ENCODE measurements around the gene ANTXR2.

Gene ANTXR2

DNA sequence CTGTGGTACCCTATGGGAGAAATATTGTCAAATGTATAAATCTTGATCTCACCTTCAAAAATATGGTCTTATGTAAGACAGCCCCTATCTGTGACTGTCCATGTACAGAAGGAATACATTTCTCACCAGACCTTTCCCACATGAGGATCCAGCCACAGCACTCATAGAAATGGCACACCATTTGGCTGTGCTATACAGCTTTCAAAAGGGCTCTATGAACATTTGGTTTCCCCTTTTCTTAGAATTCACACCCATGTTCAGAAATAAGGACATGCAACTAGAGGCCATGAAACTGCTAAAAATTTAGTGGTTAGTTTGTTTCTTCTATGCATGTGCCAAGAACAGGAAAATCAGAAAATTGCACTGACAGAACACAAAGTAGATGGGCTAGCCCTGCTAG lies 62.7 kb downstream of the ANTXR2 start:
- Histone ChIP-seq H3K4me2 (no peak overlapping the region), H3K27ac (no peak overlapping the region)

GRCh38 chr4:80009806-80010205 lies 63.2 kb downstream of the ANTXR2 start:
- TF ChIP-seq CTCF (conservative IDR thresholded peaks at IDR 0.05; ENCODE audit: low read depth, low read length): no peak
- H2AFZ ChIP-seq (ENCODE audit: low read depth): no peak overlapping the region
- no peak overlapping the region for H3K4me2 ChIP-seq
- no peak overlapping the region for H3K4me3 ChIP-seq (IDR thresholded peaks at IDR 0.05; ENCODE audit: insufficient read depth, low read depth, low read length)
- no peak overlapping the region for H3K27ac ChIP-seq
- H3K36me3 ChIP-seq (ENCODE audit: insufficient read depth): no peaks in the 10 kb centered on the region
- no peak overlapping the region for H3K9ac ChIP-seq
- H3K27me3 ChIP-seq (ENCODE audit: insufficient read depth, low read depth): no peaks in the 10 kb centered on the region
- H4K20me1 ChIP-seq (ENCODE audit: insufficient read depth): no peaks in the 10 kb centered on the region
- no peaks in the 10 kb centered on the region for H3K79me2 ChIP-seq (ENCODE audit: insufficient read depth, low read depth)
- H3K4me1 ChIP-seq (ENCODE audit: low read depth, poor library complexity, severe bottlenecking): peaks cover 8% of the 10 kb centered on the region

More for the DNA sequence above, 62.7 kb downstream of the ANTXR2 start:
- Histone ChIP-seq H2AFZ (ENCODE audit: low read depth) (no peak overlapping the region), H3K27me3 (ENCODE audit: insufficient read depth, low read depth) (no peaks in the 10 kb centered on the region), H3K4me3 (IDR thresholded peaks at IDR 0.05; ENCODE audit: insufficient read depth, low read depth, low read length) (no peak overlapping the region), H4K20me1 (ENCODE audit: insufficient read depth) (no peaks in the 10 kb centered on the region), H3K36me3 (ENCODE audit: insufficient read depth) (no peaks in the 10 kb centered on the region), H3K9ac (no peak overlapping the region), H3K79me2 (ENCODE audit: insufficient read depth, low read depth) (no peaks in the 10 kb centered on the region), H3K4me1 (ENCODE audit: low read depth, poor library complexity, severe bottlenecking) (peaks cover 12% of the 10 kb centered on the region)
- no peak for TF ChIP-seq CTCF (conservative IDR thresholded peaks at IDR 0.05; ENCODE audit: low read depth, low read length)

DNA sequence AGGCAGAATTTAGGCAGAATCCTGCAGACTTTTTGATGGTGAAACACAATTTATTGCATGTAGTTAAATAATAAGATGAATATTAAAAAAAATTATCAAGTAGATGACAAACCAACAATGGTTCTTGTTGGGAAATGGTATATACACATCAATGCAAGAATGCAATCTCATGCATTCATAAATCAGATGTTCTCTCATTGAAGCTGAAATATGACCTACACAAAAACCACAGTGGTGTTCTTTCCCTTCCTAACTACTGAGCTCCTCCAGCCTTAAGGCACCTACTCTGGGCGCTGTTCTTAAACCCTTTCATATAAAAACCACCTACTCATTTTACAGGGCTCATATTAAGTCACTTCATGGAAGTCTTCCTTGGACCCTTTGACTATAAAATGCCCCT lies 64.1 kb downstream of the ANTXR2 start:
- Histone ChIP-seq H3K4me3 (IDR thresholded peaks at IDR 0.05; ENCODE audit: insufficient read depth, low read depth, low read length) (no peak overlapping the region), H3K36me3 (ENCODE audit: insufficient read depth) (no peaks in the 10 kb centered on the region), H3K9ac (no peak overlapping the region), H3K27ac (no peak overlapping the region), H4K20me1 (ENCODE audit: insufficient read depth) (no peaks in the 10 kb centered on the region), H3K79me2 (ENCODE audit: insufficient read depth, low read depth) (no peaks in the 10 kb centered on the region), H3K4me1 (ENCODE audit: low read depth, poor library complexity, severe bottlenecking) (peaks cover 8% of the 10 kb centered on the region), H2AFZ (ENCODE audit: low read depth) (no peak overlapping the region), H3K27me3 (ENCODE audit: insufficient read depth, low read depth) (no peaks in the 10 kb centered on the region), H3K4me2 (no peak overlapping the region)
- no peak for TF ChIP-seq CTCF (conservative IDR thresholded peaks at IDR 0.05; ENCODE audit: low read depth, low read length)

DNA sequence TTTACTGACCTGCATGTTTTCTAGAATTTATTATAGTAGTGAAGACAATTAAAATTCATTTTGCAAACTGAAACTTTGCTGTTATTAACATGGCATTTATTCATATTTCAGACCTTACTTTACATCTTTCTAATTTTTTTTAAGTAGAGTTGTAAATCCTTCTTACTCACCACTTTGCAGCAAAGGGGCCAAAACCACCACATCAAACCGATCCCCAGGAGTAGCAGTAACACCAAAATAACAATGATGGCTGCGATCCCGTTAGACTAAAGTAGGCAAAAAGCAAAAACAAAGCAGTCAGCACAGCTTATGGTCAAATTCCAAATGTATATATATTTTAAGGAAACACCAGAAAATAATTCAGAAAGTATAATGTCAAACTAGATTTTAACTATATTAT lies 64.7 kb downstream of the ANTXR2 start:
- Histone ChIP-seq H3K79me2 (ENCODE audit: insufficient read depth, low read depth) (no peaks in the 10 kb centered on the region), H3K4me3 (IDR thresholded peaks at IDR 0.05; ENCODE audit: insufficient read depth, low read depth, low read length) (no peak overlapping the region), H3K4me2 (no peak overlapping the region), H4K20me1 (ENCODE audit: insufficient read depth) (no peaks in the 10 kb centered on the region), H3K27ac (no peak overlapping the region), H2AFZ (ENCODE audit: low read depth) (no peak overlapping the region), H3K4me1 (ENCODE audit: low read depth, poor library complexity, severe bottlenecking) (peaks cover 8% of the 10 kb centered on the region), H3K9ac (no peak overlapping the region), H3K36me3 (ENCODE audit: insufficient read depth) (no peaks in the 10 kb centered on the region), H3K27me3 (ENCODE audit: insufficient read depth, low read depth) (no peaks in the 10 kb centered on the region)
- no peak for TF ChIP-seq CTCF (conservative IDR thresholded peaks at IDR 0.05; ENCODE audit: low read depth, low read length)

Data from KMS-11 (cell line).